Stimulated activated CD4-positive, alpha-beta T cell treated with anti-CD3 and anti-CD28 coated beads, Interleukin-2, amount 100 ng/mL, for 24 hours (primary cell): ENCODE measurements around the gene SERGEF.
"Not testable (repeated sequence)": the region's sequence is repeated elsewhere in the genome, so short reads cannot be mapped to it uniquely, and the experiment has no call there.

Experiments used
- DNase-seq, 2 donors: peaks; one replicate each; pipeline ENCODE4 v3.0.0-alpha.2; 2020

SERGEF gene

GRCh38 chr11:17898782-17899181, 114.1 kb downstream of the SERGEF start:
- no peak for DNase-seq

- DNase-seq, result no peak
Observed at GRCh38 chr11:17898071-17898470, 114.8 kb downstream of the SERGEF start.

- DNase-seq, result no peak
Observed at GRCh38 chr11:17897495-17897894, 115.4 kb downstream of the SERGEF start.

- not testable (repeated sequence) for DNase-seq
Observed at GRCh38 chr11:17896496-17897151, 116.2 kb downstream of the SERGEF start.

GRCh38 chr11:17894929-17895658, 117.8 kb downstream of the SERGEF start:
- DNase-seq, result no peak

GRCh38 chr11:17892409-17892808, 120.4 kb downstream of the SERGEF start:
- no peak for DNase-seq

GRCh38 chr11:17890325-17890724, 122.5 kb downstream of the SERGEF start:
- no peak for DNase-seq

- no peak for DNase-seq
Observed at GRCh38 chr11:17887779-17888178, 125.1 kb downstream of the SERGEF start.

GRCh38 chr11:17883946-17884345, 128.9 kb downstream of the SERGEF start:
- no peak for DNase-seq

GRCh38 chr11:17883057-17883456, 129.8 kb downstream of the SERGEF start:
- DNase-seq, result no peak

- no peak for DNase-seq
Observed at GRCh38 chr11:17878743-17879142, 134.1 kb downstream of the SERGEF start.

- DNase-seq, result no peak
Observed at GRCh38 chr11:17877886-17878285, 135.0 kb downstream of the SERGEF start.

GRCh38 chr11:17876827-17877226, 136.0 kb downstream of the SERGEF start:
- DNase-seq, result no peak

- DNase-seq, result no peak
Observed at GRCh38 chr11:17875891-17876290, 137.0 kb downstream of the SERGEF start.

- DNase-seq, result no peak
Observed at GRCh38 chr11:17873586-17873985, 139.3 kb downstream of the SERGEF start.

- not testable (repeated sequence) for DNase-seq
Observed at GRCh38 chr11:17868398-17868797, 144.4 kb downstream of the SERGEF start.

- no peak for DNase-seq
Observed at GRCh38 chr11:17867341-17867740, 145.5 kb downstream of the SERGEF start.

- DNase-seq, result no peak
Observed at GRCh38 chr11:17865765-17866428, 146.9 kb downstream of the SERGEF start.

GRCh38 chr11:17864478-17864941, 148.3 kb downstream of the SERGEF start:
- DNase-seq, result peak in 1 of 2 donors; percentile 14

GRCh38 chr11:17861036-17861755, 151.7 kb downstream of the SERGEF start:
- no peak for DNase-seq

- no peak for DNase-seq
Observed at GRCh38 chr11:17859552-17859951, 153.3 kb downstream of the SERGEF start.

GRCh38 chr11:17855531-17856290, 157.1 kb downstream of the SERGEF start:
- DNase-seq, result no peak
